H9 (cell line): Measurements from ENCODE around the gene DSG4. TPM values are rescaled to one million over a fixed set of nuclear protein-coding genes. Genes with fewer than 3 reads are reported as not detected.

ENCODE experiments used
- DNase-seq: peaks from one replicate; pipeline ENCODE4 v3.0.0-alpha.2; 2017
- H2AFZ ChIP-seq: one replicate; pipeline ENCODE4 v1.6.1; 2013; ENCODE audit warnings: mild to moderate bottlenecking, low read length, control low read depth, moderate library complexity
- H2AK5ac ChIP-seq: 2 replicates; pipeline ENCODE4 v1.6.1; 2013; ENCODE audit warnings: low read length, control low read depth, mixed read lengths; ENCODE audit not compliant: insufficient read length
- H2BK120ac ChIP-seq: one replicate; pipeline ENCODE4 v1.6.1; 2013; ENCODE audit warnings: low read depth, mild to moderate bottlenecking, low read length, control low read depth, inconsistent platforms; ENCODE audit not compliant: poor library complexity, severe bottlenecking
- H2BK12ac ChIP-seq: 2 replicates; pipeline ENCODE4 v1.6.1; 2013; ENCODE audit warnings: low read length, control low read depth, mixed read lengths, low read depth; ENCODE audit not compliant: insufficient read length
- H2BK15ac ChIP-seq: 2 replicates; pipeline ENCODE4 v1.6.1; 2013; ENCODE audit warnings: low read depth, low read length, control low read depth
- H2BK20ac ChIP-seq: one replicate; pipeline ENCODE4 v1.6.1; 2013; ENCODE audit warnings: low read depth, mild to moderate bottlenecking, low read length, control low read depth, inconsistent platforms; ENCODE audit not compliant: poor library complexity, severe bottlenecking
- H2BK5ac ChIP-seq: 2 replicates; pipeline ENCODE4 v1.6.1; 2013; ENCODE audit warnings: low read length, control low read depth, mixed read lengths; ENCODE audit not compliant: insufficient read length
- H3K14ac ChIP-seq: 2 replicates; pipeline ENCODE4 v1.6.1; 2013; ENCODE audit warnings: low read length, control low read depth; ENCODE audit not compliant: insufficient read depth
- H3K18ac ChIP-seq: 2 replicates; pipeline ENCODE4 v1.6.1; 2013; ENCODE audit warnings: low read depth, mild to moderate bottlenecking, mixed read lengths, low read length, control low read depth; ENCODE audit not compliant: insufficient read length
- H3K23ac ChIP-seq: 2 replicates; pipeline ENCODE4 v1.6.1; 2013; ENCODE audit warnings: low read length, control low read depth, mixed read lengths, low read depth; ENCODE audit not compliant: insufficient read length
- H3K23me2 ChIP-seq: 2 replicates; pipeline ENCODE4 v1.6.1; 2013; ENCODE audit warnings: low read depth, mild to moderate bottlenecking, mixed read lengths, low read length, control low read depth; ENCODE audit not compliant: insufficient read length, poor library complexity, severe bottlenecking
- H3K27ac ChIP-seq: 2 replicates; pipeline ENCODE4 v1.5.1; 2013; ENCODE audit warnings: low read length, control low read depth, mixed read lengths, low read depth; ENCODE audit not compliant: insufficient read length
- H3K27me3 ChIP-seq: 2 replicates; pipeline ENCODE4 v1.6.1; 2013; ENCODE audit warnings: low read length, control low read depth, inconsistent platforms; ENCODE audit not compliant: insufficient read depth
- H3K4ac ChIP-seq: 2 replicates; pipeline ENCODE4 v1.6.1; 2013; ENCODE audit warnings: low read depth, mild to moderate bottlenecking, control low read depth, inconsistent platforms, low read length, moderate library complexity
- H3K4me1 ChIP-seq: 2 replicates; pipeline ENCODE4 v1.6.1; 2013; ENCODE audit warnings: low read length, control low read depth, inconsistent platforms; ENCODE audit not compliant: insufficient read depth
- H3K4me2 ChIP-seq: 2 replicates; pipeline ENCODE4 v1.6.1; 2013; ENCODE audit warnings: low read length, control low read depth, mixed read lengths; ENCODE audit not compliant: insufficient read length, insufficient read depth
- H3K56ac ChIP-seq: 2 replicates; pipeline ENCODE4 v1.6.1; 2013; ENCODE audit warnings: low read depth, mild to moderate bottlenecking, mixed read lengths, low read length, control low read depth; ENCODE audit not compliant: insufficient read length
- H3K79me1 ChIP-seq: 2 replicates; pipeline ENCODE4 v1.6.1; 2013; ENCODE audit warnings: low read depth, mild to moderate bottlenecking, moderate library complexity, low read length, control low read depth, inconsistent platforms; ENCODE audit not compliant: insufficient read depth, poor library complexity, severe bottlenecking
- H3K79me2 ChIP-seq: 2 replicates; pipeline ENCODE4 v1.6.1; 2013; ENCODE audit warnings: low read length, control low read depth, inconsistent platforms; ENCODE audit not compliant: insufficient read depth
- H3K9ac ChIP-seq: 2 replicates; pipeline ENCODE4 v1.6.1; 2013; ENCODE audit warnings: low read length, control low read depth, mixed read lengths; ENCODE audit not compliant: insufficient read length; ENCODE audit errors: extremely low read depth
- H3K9me3 ChIP-seq: one replicate; pipeline ENCODE4 v1.6.1; 2013; ENCODE audit warnings: low read depth, low read length, inconsistent platforms; ENCODE audit not compliant: control insufficient read depth
- H3T11ph ChIP-seq: one replicate; pipeline ENCODE4 v1.6.1; 2013; ENCODE audit warnings: mild to moderate bottlenecking, low read length, control low read depth, inconsistent platforms
- H4K20me1 ChIP-seq: one replicate; pipeline ENCODE4 v1.6.1; 2013; ENCODE audit not compliant: control insufficient read depth, insufficient read length, insufficient read depth
- H4K5ac ChIP-seq: 2 replicates; pipeline ENCODE4 v1.6.1; 2013; ENCODE audit warnings: low read depth, mild to moderate bottlenecking, mixed read lengths, low read length, control low read depth; ENCODE audit not compliant: insufficient read length
- H4K8ac ChIP-seq: replicated peaks from 2 replicates; pipeline ENCODE4 v1.6.1; 2013; ENCODE audit warnings: low read length, control low read depth, mixed read lengths, low read depth; ENCODE audit not compliant: insufficient read length
- H4K91ac ChIP-seq: 2 replicates; pipeline ENCODE4 v1.6.1; 2013; ENCODE audit warnings: low read depth, mild to moderate bottlenecking, moderate library complexity, mixed read lengths, low read length, control low read depth; ENCODE audit not compliant: insufficient read length
- H3K27ac Mint-ChIP-seq, 3 experiments: 2 replicates in 2 of 3; 3 replicates in 1 of 3; pipeline ENCODE4 v1.8.0; 2020 to 2021; ENCODE audit warnings: mixed read lengths in 3 of 3, mild to moderate bottlenecking in 1 of 3, moderate library complexity in 1 of 3
- H3K27me3 Mint-ChIP-seq: 2 replicates; pipeline ENCODE4 v1.8.0; 2021; ENCODE audit warnings: low read depth, mild to moderate bottlenecking, moderate library complexity, mixed read lengths
- H3K36me3 Mint-ChIP-seq, 3 experiments: 2 replicates in 2 of 3; 3 replicates in 1 of 3; pipeline ENCODE4 v1.8.0; 2020 to 2021; ENCODE audit warnings: low read depth in 3 of 3, mixed read lengths in 3 of 3; ENCODE audit not compliant: insufficient read depth in 1 of 3
- H3K4me1 Mint-ChIP-seq, 2 experiments: 2 replicates each; pipeline ENCODE4 v1.8.0; 2020; ENCODE audit warnings: mixed read lengths in 2 of 2
- H3K4me3 Mint-ChIP-seq, 2 experiments: 2 replicates in 1 of 2; 3 replicates in 1 of 2; pipeline ENCODE4 v1.8.0; 2020 to 2021; ENCODE audit warnings: mild to moderate bottlenecking in 2 of 2, mixed read lengths in 2 of 2, moderate library complexity in 1 of 2
- H3K9me3 Mint-ChIP-seq, 2 experiments: 2 replicates in 1 of 2; 3 replicates in 1 of 2; pipeline ENCODE4 v1.8.0; 2020; ENCODE audit warnings: mild to moderate bottlenecking in 2 of 2, mixed read lengths in 2 of 2, moderate library complexity in 1 of 2
- WGBS: extraction: QIAGEN DNeasy Blood & Tissue Kit; methylation state at CpG from one replicate; pipeline ENCODE4 v1.1.7; 2013; ENCODE audit warnings: missing lambda C conversion rate, low lambda C conversion rate, mixed read lengths; ENCODE audit not compliant: insufficient read length; ENCODE audit errors: extremely low coverage; 5-methylcytosine and 5-hydroxymethylcytosine counted together
- total RNA-seq: library from RNA; stranded (reverse); gene quantifications from 2 replicates; pipeline ENCODE4 v1.2.1, GENCODE V29; 2021
- TF ChIP-seq, protein P1 (sequence below): fragments of 200-600 bp; sonication (generic); conservative IDR thresholded peaks from 3 replicates; pipeline ENCODE4 v1.8.0; 2021; ENCODE audit warnings: antibody characterized with exemption, mild to moderate bottlenecking

DSG4 gene
- total RNA-seq, 1 experiment from 2014 or later = not detected

DNA sequence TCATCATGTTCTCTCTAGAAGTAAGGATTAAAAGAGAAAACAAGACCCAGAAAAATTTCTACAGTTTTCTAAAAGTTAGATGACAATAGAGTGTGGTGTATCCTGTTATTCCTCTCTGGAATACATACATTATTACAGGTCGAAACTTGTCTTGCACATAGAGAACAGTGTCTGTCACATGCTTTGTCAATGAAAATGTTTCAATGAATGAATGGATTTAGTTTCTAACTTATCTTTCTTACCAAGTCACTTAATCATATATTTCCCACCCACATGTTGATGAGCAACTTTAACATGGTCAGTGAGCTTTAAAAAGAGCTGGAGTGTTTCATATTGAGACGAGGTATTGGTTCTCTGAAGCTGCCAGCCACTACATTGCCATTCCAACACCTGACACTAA, 4.3 kb downstream of the DSG4 start:
- H3K9me3 Mint-ChIP-seq = no peaks in the 10 kb centered on the region
- Histone ChIP-seq H4K5ac (no peak overlapping the region), H2AK5ac (no peak overlapping the region), H3K27ac (no peak overlapping the region), H3K4ac (no peak overlapping the region), H3K14ac (no peak overlapping the region), H3K18ac (no peak overlapping the region), H3K9ac (no peak overlapping the region), H2BK120ac (no peak overlapping the region), H3K27me3 (no peaks in the 10 kb centered on the region), H4K20me1 (no peaks in the 10 kb centered on the region), H3T11ph (no peak overlapping the region), H3K9me3 (no peaks in the 10 kb centered on the region), H4K8ac (no peak overlapping the region), H3K23me2 (no peaks in the 10 kb centered on the region), H2AFZ (no peak overlapping the region), H4K91ac (no peak overlapping the region), H3K4me1 (no peaks in the 10 kb centered on the region), H2BK12ac (no peak overlapping the region), H2BK5ac (no peak overlapping the region), H3K23ac (no peak overlapping the region), H3K4me2 (no peak overlapping the region), H3K79me2 (no peaks in the 10 kb centered on the region), H2BK15ac (no peak overlapping the region), H2BK20ac (no peak overlapping the region), H3K56ac (no peak overlapping the region), H3K79me1 (no peaks in the 10 kb centered on the region)
- H3K27ac Mint-ChIP-seq = no peak overlapping the region
- peaks cover 2 to 7% of the 10 kb centered on the region in 2 experiments; a peak in 1 of 4 replicates for H3K4me1 Mint-ChIP-seq
- H3K4me3 Mint-ChIP-seq = no peak overlapping the region
- TF ChIP-seq, protein P1, sequence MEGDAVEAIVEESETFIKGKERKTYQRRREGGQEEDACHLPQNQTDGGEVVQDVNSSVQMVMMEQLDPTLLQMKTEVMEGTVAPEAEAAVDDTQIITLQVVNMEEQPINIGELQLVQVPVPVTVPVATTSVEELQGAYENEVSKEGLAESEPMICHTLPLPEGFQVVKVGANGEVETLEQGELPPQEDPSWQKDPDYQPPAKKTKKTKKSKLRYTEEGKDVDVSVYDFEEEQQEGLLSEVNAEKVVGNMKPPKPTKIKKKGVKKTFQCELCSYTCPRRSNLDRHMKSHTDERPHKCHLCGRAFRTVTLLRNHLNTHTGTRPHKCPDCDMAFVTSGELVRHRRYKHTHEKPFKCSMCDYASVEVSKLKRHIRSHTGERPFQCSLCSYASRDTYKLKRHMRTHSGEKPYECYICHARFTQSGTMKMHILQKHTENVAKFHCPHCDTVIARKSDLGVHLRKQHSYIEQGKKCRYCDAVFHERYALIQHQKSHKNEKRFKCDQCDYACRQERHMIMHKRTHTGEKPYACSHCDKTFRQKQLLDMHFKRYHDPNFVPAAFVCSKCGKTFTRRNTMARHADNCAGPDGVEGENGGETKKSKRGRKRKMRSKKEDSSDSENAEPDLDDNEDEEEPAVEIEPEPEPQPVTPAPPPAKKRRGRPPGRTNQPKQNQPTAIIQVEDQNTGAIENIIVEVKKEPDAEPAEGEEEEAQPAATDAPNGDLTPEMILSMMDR = no peak
- no peaks in the 10 kb centered on the region for H3K27me3 Mint-ChIP-seq
- no CpG with 5 or more reads among the region's 2 CpGs for WGBS
- no peak for DNase-seq
- no peaks in the 10 kb centered on the region for H3K36me3 Mint-ChIP-seq
